Loucy (cell line): ENCODE data around the gene TCF7L2.

Experiments
- EZH2phosphoT487 ChIP-seq: fragments of 200-600 bp; IDR thresholded peaks from 2 replicates; pipeline ENCODE4 v1.6.1; 2018; ENCODE audit warnings: antibody characterized with exemption, mild to moderate bottlenecking, moderate library complexity, borderline replicate concordance
- TF ChIP-seq, protein P1 (sequence below): fragments of 200-600 bp; sonication (generic); conservative IDR thresholded peaks from 2 replicates; pipeline ENCODE4 v1.5.1; 2014; ENCODE audit warnings: mild to moderate bottlenecking, antibody characterized with exemption, low read length

DNA sequence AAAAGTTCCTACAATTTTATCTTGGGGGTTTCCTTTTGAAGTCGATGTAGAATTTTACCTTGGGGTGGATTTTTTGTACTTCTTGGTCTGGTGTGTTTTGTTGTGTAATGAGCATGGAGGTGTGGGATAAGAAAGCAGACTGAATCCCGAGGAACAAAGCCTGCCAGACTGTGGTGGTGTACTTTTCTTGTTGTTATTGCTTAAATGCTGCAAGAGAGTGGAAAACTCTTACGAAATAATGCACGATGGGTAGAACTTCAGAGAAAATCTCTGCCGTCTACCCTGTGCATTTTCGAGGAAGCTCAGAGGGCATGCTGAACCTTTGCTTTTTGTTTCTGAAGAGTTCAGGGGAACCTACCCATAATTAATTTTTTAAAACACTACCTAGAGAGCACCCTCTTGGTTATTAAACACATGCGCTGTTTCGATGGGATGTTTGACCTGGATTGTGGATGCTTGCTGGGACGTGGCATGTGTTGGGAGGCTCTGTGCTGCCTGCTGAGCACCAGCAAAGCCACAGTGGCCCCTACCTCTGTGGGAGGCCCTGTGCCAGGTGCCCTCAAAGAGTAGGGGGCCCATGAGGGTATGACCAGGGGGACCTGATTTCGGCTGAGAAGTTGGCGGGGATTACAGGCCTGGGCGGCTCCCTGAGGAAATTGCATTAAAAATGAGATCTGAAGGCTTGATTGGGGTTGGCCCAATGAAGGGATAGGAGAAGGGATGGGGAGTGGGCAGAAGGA is 94.1 kb downstream of the TCF7L2 start:
- TF ChIP-seq, protein P1, sequence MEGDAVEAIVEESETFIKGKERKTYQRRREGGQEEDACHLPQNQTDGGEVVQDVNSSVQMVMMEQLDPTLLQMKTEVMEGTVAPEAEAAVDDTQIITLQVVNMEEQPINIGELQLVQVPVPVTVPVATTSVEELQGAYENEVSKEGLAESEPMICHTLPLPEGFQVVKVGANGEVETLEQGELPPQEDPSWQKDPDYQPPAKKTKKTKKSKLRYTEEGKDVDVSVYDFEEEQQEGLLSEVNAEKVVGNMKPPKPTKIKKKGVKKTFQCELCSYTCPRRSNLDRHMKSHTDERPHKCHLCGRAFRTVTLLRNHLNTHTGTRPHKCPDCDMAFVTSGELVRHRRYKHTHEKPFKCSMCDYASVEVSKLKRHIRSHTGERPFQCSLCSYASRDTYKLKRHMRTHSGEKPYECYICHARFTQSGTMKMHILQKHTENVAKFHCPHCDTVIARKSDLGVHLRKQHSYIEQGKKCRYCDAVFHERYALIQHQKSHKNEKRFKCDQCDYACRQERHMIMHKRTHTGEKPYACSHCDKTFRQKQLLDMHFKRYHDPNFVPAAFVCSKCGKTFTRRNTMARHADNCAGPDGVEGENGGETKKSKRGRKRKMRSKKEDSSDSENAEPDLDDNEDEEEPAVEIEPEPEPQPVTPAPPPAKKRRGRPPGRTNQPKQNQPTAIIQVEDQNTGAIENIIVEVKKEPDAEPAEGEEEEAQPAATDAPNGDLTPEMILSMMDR = no peak
- no peak for TF ChIP-seq EZH2phosphoT487
